Stimulated activated CD4-positive, alpha-beta T cell treated with anti-CD3 and anti-CD28 coated beads, TNF-alpha, amount 100 ng/mL, for 4 hours (primary cell): ENCODE data around the gene HACD1.
"Not testable (repeated sequence)": the region's sequence is repeated elsewhere in the genome, so short reads cannot be mapped to it uniquely, and the experiment has no call there.

Experiments
- DNase-seq, 3 experiments: peaks; one replicate each; pipeline ENCODE4 v3.0.0-alpha.2; 2020; ENCODE audit warnings: low read depth in 3 of 3

The HACD1 gene

DNA sequence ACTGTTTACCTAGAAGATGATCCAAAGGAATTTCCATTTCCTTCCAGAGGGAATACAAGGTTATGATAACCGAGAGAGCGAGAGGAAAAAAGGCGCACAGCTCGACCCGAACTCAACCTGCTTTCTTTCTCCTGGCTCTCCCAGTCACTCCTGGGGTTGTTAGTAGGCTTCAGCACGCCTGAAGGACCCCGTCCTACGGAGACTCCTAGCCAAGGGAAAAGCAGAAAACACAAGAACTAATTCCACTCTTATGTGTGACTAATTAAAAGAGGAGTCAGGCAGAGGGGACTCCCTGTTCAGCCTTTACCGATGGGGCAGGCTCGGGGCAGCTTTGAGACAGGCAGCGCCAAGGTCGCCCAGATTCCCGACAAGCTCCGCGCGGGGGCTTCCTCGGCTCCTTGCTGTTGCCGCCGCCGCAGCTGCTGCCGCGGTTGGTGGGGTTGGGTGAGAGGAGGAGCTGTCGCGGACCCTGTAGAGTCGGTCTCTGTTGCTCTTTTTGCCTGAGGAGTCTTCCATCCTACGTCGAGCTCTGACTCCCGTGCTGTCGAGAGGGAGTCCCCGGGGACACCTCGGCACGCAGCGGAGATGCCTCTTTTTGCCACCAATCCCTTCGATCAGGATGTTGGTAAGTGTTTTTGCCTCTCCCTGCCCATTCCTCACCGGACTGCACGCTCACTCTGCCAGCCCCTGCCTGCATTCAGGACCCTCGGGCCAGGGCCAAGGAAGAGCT is 26.7 kb upstream of the HACD1 start, which contains the start of gene STAM:
STAM (plus strand) TSS at position 397 of the 730 bp plus-strand sequence; CDS start at position 586, 189 bp downstream.
- peak; percentile 84 to 88 (median 85) for DNase-seq

DNA sequence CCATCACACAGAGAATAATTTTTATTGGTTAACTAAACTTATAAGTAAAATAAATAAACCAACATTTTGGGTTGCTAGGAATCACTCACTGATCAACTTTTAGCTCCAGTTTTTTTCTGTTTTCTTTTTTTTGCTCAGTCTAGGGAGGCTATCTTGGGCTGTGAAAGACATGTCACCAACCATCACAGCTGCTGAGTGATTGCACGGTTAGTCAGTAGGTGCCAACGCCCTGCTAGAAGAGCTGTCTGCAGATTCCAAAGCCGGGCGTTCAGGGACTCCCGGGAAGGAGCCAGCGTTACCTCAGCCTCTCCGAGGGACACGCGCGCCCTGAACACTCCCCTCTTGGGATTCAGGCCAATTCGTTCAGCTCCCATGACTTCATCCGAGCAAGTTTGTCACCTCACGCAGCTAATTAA is 26.2 kb upstream of the HACD1 start:
- DNase-seq, result no peak

- no peak for DNase-seq
Observed at GRCh38 chr10:17640331-17640816, 23.2 kb upstream of the HACD1 start.

DNA sequence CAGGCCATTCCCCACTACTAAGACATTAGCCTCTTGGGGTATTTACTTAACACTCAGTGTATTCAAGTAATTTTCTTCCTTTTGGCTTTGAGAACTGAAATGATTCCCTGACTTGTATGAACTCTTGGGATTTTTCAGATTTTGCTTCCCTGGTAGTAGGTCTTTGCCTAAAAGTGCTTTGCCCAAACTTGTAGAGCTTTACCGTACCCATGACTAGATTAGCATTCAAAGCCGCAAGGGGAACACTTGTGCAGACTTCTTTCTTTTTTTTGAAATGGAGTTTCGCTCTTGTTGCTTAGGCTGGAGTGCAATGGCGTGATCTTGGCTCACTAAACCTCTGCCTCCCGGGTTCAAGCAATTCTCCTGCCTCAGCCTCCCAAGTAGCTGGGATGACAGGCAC is 20.7 kb upstream of the HACD1 start:
- no peak for DNase-seq

- no peak for DNase-seq
Observed at GRCh38 chr10:17633353-17633752, 16.2 kb upstream of the HACD1 start.

DNA sequence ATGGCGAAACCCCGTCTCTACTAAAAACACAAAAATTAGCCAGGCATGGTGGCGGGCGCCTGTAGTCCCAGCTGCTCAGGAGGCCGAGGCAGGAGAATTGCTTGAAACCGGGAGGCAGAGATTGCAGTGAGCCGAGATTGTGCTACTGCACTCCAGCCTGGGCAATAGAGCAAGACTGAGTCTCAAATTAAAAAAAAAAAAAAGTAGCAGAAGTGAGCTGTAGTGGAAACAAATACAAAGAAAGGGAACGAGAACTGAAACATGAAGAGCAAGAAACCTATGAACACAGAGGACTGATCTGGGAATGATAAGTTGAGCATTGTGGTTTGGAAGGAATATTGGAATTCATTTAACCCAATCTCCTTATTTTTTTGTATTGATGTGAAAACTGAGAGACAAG is 15.4 kb upstream of the HACD1 start:
- not testable (repeated sequence) for DNase-seq

DNA sequence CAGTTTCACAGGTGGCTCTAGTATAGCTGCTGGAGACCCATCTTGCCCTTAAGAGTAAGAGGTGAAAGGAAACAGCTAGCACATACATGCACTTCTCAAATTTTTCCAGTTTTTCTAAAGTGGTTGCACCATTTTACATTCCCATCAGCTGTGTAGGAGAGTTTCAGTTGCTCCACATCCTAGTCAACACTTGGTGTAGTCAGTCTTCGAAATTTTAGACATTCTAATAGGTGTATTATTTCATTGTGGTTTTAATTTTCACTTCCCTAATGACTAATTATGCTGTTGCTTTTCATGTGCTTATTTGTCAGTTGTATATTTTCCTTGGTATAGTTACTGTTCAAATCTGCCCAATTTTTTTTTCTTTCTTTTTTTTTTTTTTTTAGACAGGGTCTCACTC is 9.5 kb upstream of the HACD1 start:
- no peak for DNase-seq

DNA sequence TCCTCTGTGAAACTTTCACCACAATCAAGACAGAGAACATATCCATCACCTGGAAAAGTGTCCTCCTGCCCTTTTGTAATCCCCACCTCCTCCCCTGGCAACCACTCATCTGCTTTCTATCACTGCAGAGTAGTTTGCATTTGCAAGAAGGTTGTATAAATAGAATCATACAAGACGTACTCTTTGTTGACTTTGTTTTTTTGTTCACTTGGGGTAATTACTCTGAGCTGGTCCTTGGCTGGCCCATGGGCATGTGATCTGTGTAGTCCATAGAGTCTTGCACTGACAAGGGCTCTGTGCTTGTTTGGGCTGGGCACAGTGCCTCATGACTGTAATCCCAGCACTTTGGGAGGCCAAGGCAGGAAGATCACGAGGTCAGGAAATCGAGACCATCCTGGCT is 7.8 kb upstream of the HACD1 start:
- DNase-seq, result no peak

DNA sequence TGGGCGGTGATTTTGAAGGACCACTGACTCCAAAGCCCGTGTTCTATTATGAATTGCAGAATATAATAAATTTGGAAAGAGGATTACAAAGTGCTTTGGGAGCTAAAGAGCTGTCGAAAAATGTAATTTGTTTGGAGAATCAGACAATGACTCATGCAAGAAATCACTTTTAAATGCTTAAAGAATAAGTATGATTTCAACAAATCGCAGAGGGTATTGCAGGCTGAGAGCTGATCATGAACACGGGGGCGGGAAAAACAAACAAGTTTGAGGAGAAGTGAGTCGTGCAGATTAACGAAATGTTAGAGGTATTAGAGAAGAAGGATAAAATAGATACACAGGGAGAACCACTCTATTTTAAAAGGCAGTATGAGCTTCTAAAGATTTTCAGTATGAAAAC is 4.9 kb upstream of the HACD1 start:
- DNase-seq, result no peak

GRCh38 chr10:17616403-17617030 is 657 bp downstream of the HACD1 start:
- peak in 2 of 3 experiments; percentile 1 to 19 for DNase-seq

DNA sequence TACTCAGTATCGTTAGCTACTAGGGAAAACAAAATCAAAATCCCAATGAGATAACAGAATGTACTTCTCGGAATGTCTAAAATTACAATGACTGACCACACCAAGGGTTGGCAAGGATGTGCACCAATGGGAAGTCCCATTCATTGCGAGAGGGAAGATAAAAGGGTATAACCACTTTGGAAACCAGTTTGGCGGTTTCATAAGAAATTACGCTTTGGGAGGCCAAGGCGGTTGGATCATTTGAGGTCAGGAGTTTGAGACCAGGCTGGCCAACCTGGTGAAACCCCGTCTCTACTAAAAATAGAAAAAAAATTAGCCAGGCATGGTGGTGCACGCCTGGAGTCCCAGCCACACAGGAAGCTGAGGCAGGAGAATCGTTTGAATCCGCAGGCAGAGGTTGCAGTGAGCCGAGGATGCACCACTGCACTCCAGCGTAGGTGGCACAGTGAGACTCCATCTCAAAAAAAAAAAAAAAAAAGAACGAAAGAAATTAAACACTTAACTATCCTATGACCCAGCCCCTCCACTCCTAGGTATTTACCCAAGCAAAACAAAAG is 7.6 kb downstream of the HACD1 start:
- DNase-seq, result no peak

GRCh38 chr10:17607603-17608332 is 9.4 kb downstream of the HACD1 start:
- no peak for DNase-seq

- DNase-seq, result no peak
Observed at GRCh38 chr10:17607060-17607459, 10.1 kb downstream of the HACD1 start.

DNA sequence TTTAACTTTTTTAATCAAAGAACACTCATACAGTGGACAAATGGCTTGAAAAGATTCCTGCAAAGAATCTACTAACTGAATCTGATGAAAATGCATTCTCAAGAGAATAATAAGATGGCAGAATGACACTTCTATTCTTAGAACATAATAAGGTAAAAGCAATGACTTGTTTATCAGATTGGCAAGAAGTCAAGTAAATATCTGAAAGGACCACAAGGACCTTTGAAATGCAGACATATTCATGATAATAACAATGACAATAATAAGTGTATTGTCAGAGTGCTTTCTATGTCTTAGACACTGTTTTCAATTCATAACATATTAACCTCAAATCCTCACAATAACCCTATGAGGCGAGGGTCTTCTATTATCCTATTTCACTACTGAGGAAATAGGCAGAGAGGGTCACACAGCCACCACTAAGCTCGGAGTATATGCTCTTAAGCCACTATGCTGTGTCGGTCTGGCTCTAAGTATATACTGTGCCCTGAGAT is 10.6 kb downstream of the HACD1 start:
- DNase-seq, result no peak

DNA sequence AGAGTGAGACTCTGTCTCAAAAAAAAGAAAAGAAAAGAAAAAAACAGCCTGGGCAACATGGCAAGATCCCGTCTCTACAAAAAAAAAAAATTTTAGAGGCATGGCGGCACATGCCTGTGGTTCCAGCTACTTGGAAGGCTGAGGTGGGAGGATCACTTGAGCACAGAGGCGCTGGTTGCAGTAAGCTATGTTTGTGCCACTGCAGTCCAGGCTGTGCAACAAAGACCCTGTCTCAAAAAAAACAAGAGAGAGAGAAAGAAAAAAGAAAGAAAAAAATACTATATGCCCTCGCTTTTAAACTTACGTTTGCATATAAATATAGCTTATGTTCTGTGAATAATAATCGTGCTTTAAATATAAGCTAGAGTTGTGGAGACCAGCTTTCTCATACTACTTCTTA is 11.2 kb downstream of the HACD1 start:
- no peak for DNase-seq

GRCh38 chr10:17599089-17599488 is 18.1 kb downstream of the HACD1 start:
- no peak for DNase-seq

GRCh38 chr10:17597386-17597785 is 19.8 kb downstream of the HACD1 start:
- no peak for DNase-seq

DNA sequence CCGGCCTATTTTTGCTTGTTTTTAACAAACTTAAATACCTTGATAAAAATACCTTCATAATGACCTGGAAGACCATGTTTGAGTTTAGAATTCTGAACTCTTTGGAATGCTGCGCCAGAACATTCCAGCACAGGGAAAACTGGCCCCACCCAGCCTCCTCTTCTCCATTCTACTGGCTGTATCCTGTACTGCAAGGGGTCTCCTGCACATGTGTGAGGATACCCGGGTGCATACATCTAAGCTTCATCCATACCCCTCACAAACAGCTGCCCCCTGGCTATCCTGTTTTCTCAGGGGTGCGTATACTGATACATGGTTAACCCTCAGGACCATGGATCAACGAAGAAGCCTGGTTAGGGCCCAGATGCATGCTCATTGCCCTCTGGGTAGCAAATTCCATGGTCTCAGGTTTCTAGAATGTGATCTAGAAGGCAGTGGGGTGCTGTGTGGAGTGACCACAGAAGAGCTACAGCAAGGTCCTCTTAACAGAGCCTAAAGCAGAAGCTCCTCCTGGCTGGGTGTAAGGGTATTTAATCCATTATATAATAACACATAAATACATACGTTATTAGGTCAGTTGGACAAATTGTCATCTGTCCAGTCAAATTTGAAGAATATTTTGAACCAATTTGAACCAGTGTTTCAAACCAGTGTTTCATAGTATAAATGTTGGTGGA is 26.1 kb downstream of the HACD1 start:
- DNase-seq, result no peak

- DNase-seq, result not testable (repeated sequence)
Observed at GRCh38 chr10:17589316-17589715, 27.9 kb downstream of the HACD1 start.

DNA sequence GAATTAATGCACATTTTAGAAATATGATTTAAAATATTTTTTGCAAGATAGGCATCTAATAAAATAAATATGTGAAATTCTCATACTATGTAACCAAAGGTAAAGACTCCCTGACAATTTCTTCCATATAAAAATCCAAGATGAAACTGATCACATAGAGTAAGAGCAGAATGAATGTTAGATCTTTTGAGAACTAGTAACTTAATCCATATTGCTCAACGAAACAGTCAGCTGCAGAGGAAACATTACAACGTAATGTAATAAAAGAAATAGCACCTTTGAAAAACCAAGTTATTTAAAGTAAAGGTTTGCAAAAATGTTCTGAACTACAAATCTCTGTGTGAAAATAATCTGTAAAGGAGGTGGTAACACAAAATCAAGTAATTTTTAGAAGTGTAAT is 28.8 kb downstream of the HACD1 start:
- DNase-seq, result no peak

DNA sequence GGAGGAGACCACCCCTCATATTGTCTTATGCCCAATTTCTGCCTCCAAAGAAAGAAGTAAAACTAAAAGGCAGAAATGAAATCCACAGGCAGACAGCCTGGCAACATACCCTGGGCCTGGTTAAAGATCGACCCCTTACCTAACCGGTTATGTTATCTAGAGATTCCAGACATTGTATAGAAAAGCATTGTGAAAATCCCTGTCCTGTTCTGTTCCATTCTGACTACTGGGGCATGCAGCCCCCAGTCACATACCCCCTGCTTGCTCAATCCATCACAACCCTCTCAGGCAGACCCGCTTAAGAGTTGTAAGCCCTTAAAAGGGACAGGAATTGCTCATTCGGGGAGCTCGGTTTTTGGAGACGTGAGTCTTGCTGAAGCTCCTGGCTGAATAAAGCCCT is 29.9 kb downstream of the HACD1 start:
- not testable (repeated sequence) for DNase-seq
